Astrocyte of the spinal cord (primary cell): ENCODE results near the gene AK3.
A peak's percentile ranks its signal among the peaks of the same experiment; 100 is the strongest.

Experiments
- DNase-seq: peaks from one replicate; pipeline ENCODE4 v3.0.0; 2011; ENCODE audit warnings: low read depth, low spot score
- H3K4me3 ChIP-seq: 2 replicates; pipeline ENCODE4 v1.5.1; 2011; ENCODE audit warnings: low read depth, mild to moderate bottlenecking, low read length, moderate library complexity
- CTCF ChIP-seq: IDR thresholded peaks from 2 replicates; pipeline ENCODE4 v1.5.1; 2012; ENCODE audit warnings: low read depth, mild to moderate bottlenecking, low read length, inconsistent platforms
- in situ Hi-C: cut with HindIII; loops from 2 replicates; pipeline ENCODE4 v1.10.0; 2017; ENCODE audit warnings: low sequenced_read_pairs

AK3 gene

GRCh38 chr9:4740388-4740637 is 689 bp downstream of the AK3 start:
- H3K4me3 ChIP-seq, result peak overlapping the region; percentile 77
- in situ Hi-C loops, result no loop called here
- TF ChIP-seq CTCF, result no peak
- peak; percentile 41 for DNase-seq

- peak; percentile 10 for TF ChIP-seq CTCF
- DNase-seq, result no peak
- H3K4me3 ChIP-seq, result peak overlapping the region; percentile 77
- in situ Hi-C loops, result no loop called here
Measured at GRCh38 chr9:4739587-4740387, 1.2 kb downstream of the AK3 start.

GRCh38 chr9:4738866-4739586 is 2.0 kb downstream of the AK3 start:
- DNase-seq, result no peak
- in situ Hi-C loops, result no loop called here
- H3K4me3 ChIP-seq, result peak overlapping the region; percentile 77
- no peak for TF ChIP-seq CTCF

DNA sequence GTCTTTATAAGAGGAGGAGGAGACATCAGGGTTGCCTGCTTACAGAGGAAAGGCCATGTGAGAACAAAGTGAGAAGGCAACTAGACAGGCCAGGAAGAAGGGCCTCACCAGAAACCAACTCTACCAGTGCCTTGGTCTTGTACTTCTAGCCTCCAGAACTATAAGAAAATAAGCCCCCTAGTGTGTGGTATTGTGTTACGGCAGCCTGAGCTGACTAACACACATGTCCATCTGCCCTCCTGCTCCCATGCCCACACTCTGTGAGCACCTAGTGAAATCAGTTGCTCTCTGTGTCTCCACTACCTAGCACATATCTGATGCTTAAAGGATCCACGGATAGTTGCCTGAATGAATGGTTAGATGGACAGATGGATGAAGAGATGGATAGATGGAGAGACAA is 6.9 kb downstream of the AK3 start:
- in situ Hi-C loops, result no loop called here
- TF ChIP-seq CTCF, result no peak
- no peak overlapping the region for H3K4me3 ChIP-seq
- DNase-seq, result no peak

DNA sequence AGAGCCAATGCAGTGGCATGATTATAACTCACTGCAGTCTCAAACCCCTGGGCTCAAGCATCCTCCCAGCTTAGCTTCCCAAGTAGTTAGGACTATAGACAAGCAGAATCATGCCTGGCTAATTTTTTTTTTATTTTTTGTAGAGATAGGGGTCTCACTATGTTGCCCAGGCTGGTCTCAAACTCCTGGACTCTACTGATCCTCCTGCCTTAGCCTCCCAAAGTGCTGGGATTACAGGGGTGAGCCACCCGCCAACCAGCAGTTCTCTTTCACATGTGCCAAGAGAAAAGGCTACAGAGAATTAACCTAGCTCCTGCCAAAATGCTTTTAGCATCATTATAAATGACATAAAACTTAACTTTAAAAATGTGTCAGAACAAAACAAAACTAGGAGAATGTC is 8.1 kb downstream of the AK3 start:
- no peak for TF ChIP-seq CTCF
- in situ Hi-C loops, result no loop called here
- no peak for DNase-seq
- no peak overlapping the region for H3K4me3 ChIP-seq

GRCh38 chr9:4727593-4727992 is 13.4 kb downstream of the AK3 start:
- in situ Hi-C loops, result no loop called here
- H3K4me3 ChIP-seq, result no peak overlapping the region
- no peak for DNase-seq
- TF ChIP-seq CTCF, result no peak
